G401 (cell line): ENCODE results near the gene MYH16. TPM values are rescaled to one million over a fixed set of nuclear protein-coding genes. Genes with fewer than 3 reads are reported as not detected.
"Not testable (repeated sequence)": the region's sequence is repeated elsewhere in the genome, so short reads cannot be mapped to it uniquely, and the experiment has no call there.

ENCODE experiments used
- DNase-seq: peaks from one replicate; pipeline ENCODE4 v3.0.0-alpha.2; 2015; ENCODE audit warnings: low spot score
- in situ Hi-C: cut with HindIII; loops from 2 replicates; pipeline ENCODE4 v1.10.0; 2016; ENCODE audit warnings: low sequenced_read_pairs, mixed read lengths
- total RNA-seq: library from RNA; depleted of rRNA; stranded (reverse); fragments of >200 nt; shearing (Covaris generic); gene quantifications from 2 replicates; pipeline ENCODE4 v1.2.3, GENCODE V29; 2014

Gene MYH16
- total RNA-seq, 1 experiment from 2014 or later: not detected

DNA sequence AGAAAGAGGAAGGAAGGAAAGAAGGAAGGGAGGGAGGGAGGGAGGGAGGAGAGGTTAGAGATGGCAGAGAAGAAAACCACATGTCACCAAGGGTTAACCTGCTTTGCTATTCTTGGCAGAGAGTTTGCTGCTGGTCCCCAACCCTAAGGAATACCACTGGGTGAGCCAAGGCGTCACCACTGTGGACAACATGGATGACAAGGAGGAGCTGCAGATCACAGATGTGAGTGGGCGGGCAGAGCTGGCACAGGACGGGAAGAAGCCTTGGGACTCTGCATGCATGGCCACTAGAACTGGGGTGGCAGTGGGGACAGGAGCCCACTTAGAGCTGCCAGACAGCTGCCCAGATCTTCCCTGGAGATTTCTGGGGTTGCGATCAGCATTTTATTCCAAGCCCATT, 17.2 kb upstream of the MYH16 start:
- in situ Hi-C loops: no loop called here
- DNase-seq: no peak

DNA sequence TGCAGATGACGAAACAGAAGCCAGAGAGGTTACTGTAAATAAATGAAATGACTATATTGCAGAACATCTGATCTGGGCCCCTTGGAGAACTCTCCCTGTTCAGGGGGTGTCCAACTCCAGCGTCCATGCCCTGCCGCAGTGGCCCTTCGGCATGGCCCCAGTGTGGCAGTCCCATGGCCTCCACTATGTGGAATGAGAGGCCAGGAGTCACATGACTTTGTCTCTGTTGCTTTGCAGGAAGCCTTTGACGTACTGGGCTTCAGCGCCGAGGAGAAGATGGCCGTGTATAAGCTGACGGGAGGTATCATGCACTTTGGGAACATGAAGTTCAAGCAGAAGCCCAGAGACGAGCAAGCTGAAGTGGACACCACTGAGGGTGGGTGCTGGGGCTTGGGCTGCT, 15.6 kb upstream of the MYH16 start:
- DNase-seq: no peak
- in situ Hi-C loops: no loop called here

DNA sequence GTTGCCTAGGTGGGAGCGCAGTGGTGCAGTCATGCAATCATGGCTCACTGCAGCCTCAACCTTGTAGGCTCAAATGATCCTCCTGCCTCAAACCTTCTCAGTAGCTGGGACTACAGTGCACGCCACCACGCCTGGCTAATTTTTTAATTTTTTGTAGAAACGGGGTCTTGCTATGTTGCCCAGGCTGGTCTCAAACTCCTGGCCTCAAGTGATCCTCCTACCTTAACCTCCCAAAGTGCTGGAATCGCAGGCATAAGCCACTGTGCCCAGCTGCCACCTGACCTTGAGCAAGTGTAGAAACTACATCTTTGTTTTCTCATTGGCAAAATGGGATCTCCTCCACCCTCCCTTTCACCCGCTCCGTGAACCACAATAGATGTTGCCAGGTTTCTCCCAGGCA, 15.0 kb upstream of the MYH16 start:
- in situ Hi-C loops: no loop called here
- no peak for DNase-seq

DNA sequence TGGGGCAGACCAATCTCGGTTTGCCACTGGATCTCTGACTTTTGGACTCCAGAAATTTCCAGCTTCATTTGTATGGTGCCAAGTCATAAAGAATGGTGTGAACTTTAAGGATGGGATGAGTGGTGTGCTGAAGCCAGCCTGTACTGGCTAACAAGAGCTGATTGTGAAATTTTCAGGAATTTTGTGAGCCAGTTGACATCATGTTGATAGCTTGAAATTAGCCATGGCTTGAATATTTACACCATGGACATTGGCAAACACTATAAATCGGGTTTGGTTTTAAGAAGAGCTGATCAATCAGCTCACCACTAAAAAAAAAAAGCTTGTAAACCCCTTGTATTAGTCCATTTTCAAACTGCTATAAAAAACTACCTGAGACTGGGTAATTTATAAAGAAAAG, 14.1 kb upstream of the MYH16 start:
- no peak for DNase-seq
- in situ Hi-C loops: no loop called here

DNA sequence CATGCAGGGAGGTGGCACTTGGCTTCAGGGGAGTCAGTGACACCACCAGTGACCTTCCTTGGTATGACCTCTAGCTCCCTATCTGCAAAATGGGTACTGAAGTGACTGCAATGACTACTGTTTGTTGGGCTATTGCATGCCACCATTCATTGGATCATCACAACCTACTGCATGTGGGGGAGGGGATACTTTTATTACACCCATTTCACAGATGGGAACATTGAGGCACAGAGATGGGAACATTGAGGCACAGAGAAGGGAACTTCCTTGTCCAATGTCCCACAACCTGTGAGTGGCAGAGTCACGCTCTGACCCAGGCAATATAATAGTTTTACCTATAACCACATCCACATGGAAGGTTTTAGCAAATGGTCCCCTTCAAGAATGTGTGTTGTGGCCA, 12.2 kb upstream of the MYH16 start:
- in situ Hi-C loops: loop anchor here (10.0 kb wide), 1 partner anchor 46 kb away; no protein-coding TSS in a partner anchor
- no peak for DNase-seq

DNA sequence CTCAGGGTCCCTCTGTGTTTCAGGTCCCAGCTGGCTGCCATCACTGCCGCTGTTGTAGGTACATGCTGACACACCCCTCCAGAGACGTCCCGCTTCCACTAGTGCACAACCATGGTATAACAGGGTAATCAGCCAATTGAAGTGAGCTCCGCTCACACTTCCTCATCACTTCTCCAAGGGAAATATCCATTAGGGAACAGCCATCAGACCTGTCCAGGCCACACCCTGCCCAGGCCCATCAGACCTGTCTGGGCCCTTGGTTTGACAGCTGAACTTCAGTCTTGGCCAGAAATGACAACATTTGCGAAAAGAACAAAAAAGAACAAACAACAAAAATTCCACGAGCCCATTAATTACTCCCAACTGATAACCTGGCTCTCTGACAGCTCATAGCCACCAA, 11.0 kb upstream of the MYH16 start:
- in situ Hi-C loops: loop anchor here (10.0 kb wide), 1 partner anchor 47 kb away; no protein-coding TSS in a partner anchor
- DNase-seq: no peak

DNA sequence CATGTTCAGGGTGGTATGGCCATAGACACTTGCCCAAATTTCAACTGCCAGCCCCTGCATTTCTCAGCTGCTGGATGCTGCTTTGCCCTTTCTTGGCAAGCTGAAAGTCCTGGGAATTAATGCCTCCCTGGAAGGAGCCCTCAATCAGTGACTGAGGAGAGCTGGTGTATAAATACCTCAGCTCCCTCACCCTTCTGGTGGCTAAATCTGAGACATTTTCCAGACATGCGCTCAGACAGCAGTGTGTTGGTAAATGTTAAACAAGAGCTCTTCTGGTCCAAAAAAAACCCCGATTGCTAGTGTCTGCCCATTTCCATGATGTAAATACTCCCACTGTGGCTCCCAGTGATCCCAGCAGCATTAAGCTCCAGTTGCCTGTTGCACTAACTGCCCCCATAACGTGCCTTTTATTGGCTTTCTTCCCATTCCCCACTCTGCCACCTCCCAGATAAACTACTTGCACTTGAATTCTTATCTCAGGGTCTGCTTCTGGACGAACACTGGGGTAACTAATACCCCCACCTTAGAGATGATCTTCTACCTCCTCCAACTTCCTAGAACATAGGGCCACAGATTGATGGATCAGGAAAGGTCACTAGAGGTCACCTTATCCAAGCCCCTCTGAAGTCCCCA, 6.7 kb upstream of the MYH16 start:
- DNase-seq: no peak
- in situ Hi-C loops: loop anchor here (10.0 kb wide), 1 partner anchor 51 kb away; no protein-coding TSS in a partner anchor

DNA sequence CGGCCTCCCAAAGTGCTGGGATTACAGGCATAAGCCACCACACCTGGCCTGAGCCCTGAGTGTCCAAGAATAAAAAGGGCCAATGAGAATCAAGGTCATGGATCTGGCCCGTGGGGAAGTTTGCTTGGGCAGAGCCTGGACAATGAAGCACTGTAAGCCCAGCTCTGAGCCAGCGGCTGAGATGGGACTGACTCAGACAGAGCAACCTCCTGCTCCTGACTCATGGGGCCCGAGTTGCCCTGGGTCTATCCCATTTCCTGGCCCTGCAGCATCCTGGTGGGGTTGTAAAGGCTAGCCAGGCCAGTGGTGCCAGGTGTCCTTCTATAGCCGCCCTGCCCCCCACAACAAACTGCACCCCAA, 5.2 kb upstream of the MYH16 start:
- in situ Hi-C loops: loop anchor here (10.0 kb wide), 1 partner anchor 53 kb away; no protein-coding TSS in a partner anchor
- no peak for DNase-seq

DNA sequence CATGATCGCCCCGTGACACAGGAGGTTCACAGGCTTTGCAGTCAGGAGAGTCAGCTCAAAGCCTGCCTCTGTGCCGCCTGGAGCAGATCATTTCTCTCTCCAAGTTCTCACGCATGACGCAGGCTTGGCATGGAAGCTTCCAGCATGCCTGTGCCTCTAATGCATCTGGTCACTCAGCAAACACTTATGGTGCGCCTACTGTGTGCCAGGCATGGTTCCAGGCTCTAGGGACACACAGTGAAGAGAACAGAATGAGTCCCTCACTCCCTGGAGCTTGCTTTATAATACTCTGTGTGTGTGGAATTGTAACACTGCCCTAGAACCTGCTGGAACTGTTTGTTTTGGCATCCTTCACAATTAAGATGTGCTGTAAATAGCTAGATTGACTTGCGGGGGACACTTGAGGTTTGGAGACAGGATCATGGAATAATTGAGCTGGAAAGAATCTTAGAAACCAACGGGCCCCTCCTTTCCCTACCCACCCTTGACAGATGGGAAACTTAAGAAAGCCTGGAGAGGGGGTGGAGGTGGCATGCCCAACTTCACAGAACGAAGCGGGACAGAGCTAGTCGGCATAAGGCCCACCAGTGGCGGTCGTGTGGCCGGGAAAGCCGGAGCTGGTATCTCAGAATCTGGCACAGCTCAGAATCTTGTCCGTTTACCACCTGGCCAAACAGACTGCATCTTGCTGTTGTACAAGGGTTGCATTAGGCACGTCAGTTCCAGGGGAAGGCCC, 4.6 kb upstream of the MYH16 start:
- peak; percentile 78 for DNase-seq
- in situ Hi-C loops: loop anchor here (10.0 kb wide), 1 partner anchor 53 kb away; no protein-coding TSS in a partner anchor

DNA sequence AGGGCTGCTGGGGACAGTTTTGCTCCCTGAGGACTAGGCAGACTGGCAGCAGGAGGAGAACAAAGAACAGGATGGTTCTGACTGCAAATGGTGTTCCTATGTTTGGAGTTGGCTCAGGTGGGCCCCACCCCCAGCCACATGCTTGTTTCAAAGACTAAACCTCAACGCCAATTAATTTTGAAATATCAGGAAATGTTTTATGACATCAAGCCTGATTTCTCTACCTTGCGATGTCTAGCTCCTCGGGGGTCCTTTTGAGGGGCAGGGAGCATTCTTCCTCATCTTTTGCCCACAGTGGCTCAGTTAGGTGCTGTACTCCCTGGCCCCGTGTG, 4.1 kb upstream of the MYH16 start:
- in situ Hi-C loops: loop anchor here (10.0 kb wide), 1 partner anchor 54 kb away; no protein-coding TSS in a partner anchor
- DNase-seq: no peak

DNA sequence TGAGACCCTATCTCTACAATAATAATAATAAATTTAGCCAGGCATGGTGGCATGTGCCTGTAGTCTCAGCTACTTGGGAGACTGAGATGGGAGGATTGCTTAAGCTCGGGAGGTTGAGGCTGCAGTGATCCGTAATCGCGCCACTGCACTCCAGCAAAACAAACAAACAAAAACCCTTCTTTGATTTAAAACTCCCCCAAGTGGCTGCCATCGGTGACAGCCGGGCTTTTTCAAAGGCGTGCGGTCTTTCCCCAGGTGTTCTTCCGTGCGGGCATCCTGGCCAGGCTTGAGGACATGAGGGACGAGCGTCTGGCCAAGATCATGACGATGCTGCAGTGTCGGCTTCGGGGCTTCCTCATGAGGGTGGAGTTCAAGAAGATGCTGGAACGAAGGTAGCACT, 1.9 kb upstream of the MYH16 start:
- in situ Hi-C loops: no loop called here
- peak; percentile 24 for DNase-seq

DNA sequence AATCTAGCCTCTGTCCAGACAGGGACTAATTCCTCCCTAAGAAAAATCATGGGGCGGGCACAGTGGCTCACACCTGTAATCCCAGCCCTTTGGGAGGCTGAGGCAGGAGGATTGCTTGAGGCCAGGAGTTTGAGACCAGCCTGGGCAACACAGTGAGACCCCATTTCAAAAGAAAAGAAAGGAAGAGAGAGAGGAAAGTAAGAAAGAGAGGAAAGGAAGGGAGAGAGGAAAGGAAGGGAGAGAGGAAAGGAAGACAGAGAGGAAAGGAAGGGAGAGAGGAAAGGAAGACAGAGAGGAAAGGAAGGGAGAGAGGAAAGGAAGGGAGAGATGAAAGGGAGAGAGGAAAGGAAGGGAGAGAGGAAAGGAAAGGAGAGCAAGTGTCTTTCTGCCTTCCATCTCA, 922 bp downstream of the MYH16 start:
- in situ Hi-C loops, DNase-seq: not testable (repeated sequence)

DNA sequence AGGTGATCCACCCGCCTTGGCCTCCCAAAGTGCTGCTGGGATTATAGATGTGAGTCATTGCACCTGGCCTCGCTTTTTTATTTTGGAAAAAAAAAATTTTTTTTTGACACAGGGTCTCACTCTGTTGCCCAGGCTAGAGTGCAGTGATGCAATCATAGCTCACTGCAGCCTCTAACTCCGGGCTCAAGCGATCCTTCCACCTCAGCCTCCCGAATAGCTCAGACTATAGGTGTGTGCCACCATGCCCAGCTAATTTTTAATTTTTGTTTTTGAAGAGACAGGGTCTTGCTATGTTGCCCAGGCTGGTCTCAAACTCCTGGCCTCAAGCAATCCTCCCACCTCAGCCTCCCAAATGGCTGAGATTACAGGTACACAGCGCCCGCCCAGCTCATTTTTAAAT, 2.3 kb downstream of the MYH16 start:
- in situ Hi-C loops, DNase-seq: not testable (repeated sequence)

DNA sequence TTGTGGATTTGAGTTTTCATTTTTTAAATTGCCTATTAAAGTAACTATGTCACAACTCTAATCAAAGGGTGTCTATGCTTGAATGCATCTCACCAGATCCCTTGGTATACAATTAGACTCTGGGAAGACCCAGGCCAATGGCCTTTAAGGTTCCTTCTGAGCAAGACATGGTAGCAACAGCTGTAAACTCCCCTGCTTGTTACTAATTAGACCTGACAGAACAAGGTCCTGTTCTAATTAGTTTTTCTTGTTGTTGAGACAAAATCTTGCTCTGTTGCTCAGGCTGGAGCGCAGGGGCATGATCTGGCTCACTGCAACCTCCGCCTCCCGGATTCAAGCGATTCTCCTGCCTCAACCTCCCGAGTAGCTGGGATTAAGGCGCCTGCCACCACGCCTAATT, 2.9 kb downstream of the MYH16 start:
- no peak for DNase-seq
- in situ Hi-C loops: no loop called here

DNA sequence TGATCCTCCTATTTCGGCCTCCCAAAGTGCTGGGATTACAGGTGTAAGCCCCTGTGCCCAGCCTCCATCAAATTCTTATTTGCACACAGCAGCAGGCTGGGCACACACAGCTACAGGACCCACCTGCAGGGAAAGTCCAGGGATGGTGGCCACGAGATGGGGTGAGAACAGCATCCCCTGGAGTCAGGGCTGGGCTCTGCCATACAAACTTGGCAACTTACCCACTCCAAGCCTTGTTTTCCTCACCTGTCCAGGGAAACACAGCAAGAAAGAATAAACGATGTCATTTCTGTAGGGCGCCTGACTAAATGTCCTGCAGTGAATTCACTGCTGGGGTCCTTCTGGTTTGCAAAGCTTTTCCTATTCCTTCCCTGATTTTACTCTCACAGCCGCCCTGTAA, 5.5 kb downstream of the MYH16 start:
- in situ Hi-C loops: no loop called here
- no peak for DNase-seq

DNA sequence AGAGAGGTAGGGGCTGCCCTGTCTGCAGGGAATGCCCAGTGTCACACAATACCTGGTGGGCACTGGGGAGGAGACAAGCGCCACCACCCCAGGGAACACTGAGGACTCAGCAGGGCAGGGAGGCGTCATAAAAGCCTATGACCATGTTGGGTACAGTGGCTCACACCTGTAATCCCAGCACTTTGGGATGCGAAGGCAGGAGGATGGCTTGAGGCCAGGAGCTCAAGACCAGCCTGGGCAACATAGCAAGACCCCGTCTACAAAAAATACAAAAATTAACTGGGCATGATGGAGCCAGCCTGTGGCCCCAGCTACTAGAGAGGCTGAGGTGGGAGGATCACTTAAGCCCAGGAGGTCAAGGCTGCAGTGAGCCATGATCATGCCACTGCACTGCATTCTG, 11.5 kb downstream of the MYH16 start:
- in situ Hi-C loops, DNase-seq: not testable (repeated sequence)

DNA sequence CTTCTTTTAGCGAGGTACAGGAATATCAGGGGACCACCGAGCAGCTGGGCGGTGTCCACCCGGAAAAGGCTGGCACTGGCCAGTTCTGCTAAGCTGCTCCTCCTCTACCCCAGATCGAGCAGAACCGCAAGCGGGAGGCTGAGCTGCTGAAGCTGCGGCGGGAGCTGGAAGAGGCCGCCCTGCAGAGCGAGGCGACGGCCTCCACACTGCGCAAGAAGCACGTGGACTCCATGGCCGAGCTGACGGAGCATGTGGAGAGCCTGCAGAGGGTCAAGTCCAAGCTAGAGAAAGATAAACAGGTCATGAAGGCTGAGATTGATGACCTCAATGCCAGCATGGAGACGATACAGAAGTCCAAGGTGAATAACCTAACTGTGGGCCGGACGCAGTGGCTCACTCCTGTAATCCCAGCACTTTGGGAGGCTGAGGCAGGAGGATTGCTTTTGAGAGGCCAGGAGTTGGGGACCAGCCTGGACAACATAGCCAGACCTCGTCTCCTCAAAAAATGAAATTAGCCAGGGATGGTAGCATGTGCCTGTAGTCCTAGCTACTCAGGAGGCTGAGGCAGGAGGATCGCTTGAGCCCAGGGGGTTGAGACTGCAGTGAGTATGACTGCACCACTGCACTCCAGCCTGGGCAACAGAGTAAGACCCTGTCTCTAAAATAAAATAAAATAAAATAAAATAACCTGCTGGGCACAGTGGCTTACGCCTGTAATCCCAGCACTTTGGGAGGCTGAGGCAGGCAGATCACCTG, 15.3 kb downstream of the MYH16 start:
- in situ Hi-C loops: no loop called here
- no peak for DNase-seq

DNA sequence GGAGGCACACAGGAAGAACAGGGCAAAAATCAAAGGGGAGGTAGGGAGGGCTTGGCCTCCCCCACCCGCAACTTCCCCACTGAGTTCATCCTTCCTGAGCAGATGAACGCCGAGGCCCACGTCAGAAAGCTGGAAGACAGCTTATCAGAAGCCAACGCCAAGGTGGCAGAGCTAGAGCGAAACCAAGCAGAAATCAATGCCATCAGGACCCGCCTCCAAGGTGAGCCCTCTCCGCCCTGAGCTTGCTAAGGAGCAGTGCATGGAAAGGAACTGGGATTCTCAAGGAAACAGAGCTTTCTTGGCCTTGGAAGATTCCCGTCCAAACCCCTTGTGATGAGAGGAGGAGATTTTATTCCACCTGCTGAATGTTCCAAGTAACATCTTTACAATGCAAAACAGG, 16.5 kb downstream of the MYH16 start:
- DNase-seq: no peak
- in situ Hi-C loops: no loop called here

DNA sequence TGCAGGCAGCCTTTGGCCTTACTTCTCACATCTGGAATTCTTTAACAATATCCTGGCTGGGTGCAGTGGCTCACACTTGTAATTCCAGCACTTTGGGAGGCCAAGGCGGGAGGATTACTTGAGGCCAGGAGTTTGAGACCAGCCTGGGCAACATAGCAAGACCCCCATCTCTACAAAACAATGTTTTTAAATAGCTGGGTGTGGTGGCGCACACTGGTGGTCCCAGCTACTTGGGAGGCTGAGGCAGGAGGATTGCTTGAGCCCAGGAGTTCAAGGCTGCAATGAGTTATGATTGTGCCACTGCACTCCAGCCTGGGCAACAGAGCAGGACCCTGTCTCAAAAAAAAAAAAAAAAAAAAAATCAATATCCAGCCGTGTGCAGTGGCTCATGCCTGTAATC, 17.5 kb downstream of the MYH16 start:
- in situ Hi-C loops, DNase-seq: not testable (repeated sequence)

DNA sequence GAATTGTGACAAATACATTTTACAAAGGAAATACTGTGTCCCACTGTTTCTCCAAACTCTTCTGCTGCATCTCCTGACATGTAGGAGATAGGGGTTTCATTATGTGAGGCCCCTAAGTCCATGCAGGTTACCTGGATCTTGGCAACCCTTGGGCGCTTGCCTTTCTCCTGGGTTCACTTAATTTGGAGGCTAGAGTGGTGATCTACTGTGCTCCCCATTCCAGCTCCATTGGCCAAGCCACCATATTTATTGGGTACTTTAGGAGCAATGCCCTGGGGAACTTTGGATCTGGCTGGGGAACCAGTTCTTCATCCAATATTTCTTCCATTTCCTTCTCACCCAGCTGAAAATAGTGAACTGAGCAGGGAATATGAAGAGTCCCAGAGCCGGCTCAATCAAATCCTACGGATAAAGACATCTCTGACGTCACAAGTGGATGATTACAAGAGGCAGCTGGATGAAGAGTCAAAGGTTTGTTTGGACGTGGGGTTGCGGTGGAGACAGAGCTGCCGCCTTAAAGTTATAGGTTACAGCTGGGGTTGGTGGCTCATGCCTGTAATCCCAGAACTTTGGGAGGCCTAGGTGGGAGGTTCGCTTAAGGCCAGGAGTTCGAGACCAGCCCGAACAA, 18.5 kb downstream of the MYH16 start:
- no peak for DNase-seq
- in situ Hi-C loops: no loop called here
